OCI-M2 (cell line): ENCODE measurements around the gene CBLB.
A peak's percentile ranks its signal among the peaks of the same experiment; 100 is the strongest.

Source experiments
- DNase-seq: peaks from one replicate; lab custom pipeline; 2025; ENCODE audit not compliant: unreplicated experiment; lab: John Stamatoyannopoulos, UW

CBLB gene

GRCh38 chr3:105868742-105869530 is at the start of gene CBLB:
Gene CBLB (minus strand): TSS chr3:105869012. CDS start chr3:105867577, 1,435 bp downstream.
- DNase-seq: peak; percentile 80

GRCh38 chr3:105916767-105917166 is 48.0 kb upstream of the CBLB start:
- no peak for DNase-seq

DNA sequence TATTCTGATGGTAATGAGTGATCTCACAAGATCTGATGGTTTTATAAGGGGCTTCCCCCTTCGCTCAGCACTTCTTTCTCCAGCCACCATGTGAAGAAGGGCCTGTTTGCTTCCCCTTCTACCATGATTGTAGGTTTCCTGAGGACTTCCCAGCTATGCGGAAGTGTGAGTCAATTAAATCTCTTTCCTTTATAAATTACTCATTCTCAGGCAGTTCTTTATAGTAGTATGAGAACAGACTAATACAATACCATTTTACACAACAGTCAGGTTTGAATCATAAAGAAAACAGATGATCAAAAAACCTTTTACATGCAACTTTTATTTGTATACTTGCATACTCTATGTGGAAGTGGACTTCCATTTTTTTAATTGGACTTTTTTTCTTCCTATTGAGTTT is 46.7 kb upstream of the CBLB start:
- DNase-seq: no peak

DNA sequence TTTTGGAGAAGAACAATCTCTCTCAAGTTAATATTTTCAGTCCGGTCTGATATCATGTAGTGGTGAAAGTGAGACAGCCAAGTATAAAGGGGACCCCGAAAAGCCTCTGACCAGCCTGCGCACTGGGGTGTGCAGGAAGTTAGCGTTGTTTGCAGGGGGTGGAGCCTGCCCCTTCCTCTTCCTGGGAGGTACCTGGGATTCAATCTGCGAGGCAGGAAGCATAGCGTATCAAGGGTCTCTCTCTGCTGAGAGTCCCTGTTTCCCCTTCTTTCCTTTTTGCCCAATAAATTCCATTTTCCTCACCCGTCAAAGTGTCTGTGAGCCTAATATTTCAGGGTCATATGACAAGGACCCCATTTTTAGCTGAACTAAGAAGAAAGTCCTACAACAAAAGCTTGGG is 44.8 kb upstream of the CBLB start:
- no peak for DNase-seq

DNA sequence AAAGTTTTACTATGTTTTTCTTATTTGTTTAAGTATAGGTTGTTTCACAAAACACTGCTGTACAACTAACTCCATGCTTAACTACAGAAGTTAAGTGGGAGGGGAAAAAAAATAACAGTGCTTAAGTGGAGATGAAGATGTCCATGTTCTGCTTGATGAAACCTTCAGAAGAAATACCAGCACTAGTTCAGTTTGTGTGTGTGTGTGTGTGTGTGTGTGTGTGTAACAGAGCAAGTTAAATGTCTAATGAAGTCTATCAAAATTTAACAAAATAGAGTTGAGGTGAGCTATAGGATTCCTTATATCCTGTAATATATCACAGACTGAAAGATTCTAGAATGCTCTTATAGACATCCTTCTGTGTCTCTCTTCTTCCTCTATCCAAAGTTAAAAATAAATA is 44.1 kb upstream of the CBLB start:
- DNase-seq: no peak

- DNase-seq: no peak
These were observed 42.7 kb upstream of the CBLB start for GRCh38 chr3:105911496-105911895.

DNA sequence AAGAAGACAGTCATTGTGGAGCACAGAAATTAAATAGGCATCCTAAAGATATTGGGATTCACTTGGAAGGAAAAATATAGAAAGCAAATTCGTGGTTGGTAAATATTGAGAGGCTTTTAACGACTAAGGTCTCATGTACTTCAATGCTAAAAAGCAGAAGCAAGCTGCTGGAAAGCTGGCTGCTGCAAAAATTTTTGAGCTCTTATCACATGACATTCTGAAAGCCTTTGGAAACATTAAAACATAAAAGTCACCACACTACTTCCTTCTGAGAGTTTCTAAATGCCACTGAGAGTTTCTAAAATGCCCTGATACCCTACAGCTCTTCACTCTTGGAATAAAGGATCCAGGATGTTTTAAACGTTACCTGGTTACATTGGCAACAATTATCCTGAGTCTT is 39.0 kb upstream of the CBLB start:
- no peak for DNase-seq

- no peak for DNase-seq
These were observed 38.0 kb upstream of the CBLB start for GRCh38 chr3:105906836-105907235.

DNA sequence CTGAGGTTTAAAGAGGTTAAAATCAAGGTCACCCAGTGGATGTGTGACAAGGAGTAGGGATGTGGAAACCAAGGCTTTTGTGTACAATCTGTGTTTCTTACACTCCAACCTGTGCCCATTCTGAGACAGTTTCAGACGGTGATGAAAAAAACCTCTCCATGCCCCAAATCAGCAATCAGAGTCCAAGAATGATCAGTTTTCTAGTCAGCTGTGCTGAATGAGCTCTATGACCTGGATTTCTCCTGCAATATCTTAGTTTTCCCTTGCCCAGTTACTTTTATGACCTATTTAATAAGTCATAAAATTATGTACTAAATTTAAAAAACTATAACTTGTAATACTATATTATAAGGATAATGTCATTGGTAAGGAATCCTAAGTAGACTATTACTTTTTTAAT is 37.5 kb upstream of the CBLB start:
- no peak for DNase-seq

- no peak for DNase-seq
These were observed 36.5 kb upstream of the CBLB start for GRCh38 chr3:105905328-105905727.

DNA sequence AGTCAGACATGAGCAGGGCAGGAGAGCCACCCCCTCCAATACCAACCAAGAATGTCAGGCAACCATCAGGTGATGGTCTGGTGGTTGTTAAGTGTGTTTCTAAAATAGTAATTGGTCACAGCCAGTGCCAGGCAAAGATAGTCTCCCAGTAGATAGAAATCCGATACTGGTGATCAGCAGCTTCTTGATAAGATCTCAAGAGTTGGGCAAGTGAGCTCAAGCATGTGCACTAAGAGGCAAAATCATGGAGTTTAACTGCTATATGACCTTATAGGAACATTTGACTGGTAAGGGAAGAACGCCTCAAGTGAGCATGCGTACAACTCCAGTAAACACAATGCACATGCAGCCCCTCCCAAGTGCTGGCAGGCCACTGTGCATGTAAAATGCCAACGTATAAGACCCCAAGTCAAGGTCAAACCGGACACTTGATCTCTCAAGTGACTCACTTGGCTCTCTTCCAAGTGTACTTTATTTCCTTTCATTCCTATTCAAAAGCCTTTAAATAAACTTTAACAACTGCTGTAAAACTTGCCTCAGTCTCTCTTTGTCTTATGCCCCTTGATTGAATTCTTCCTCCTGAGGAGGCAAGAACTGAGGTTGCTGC is 36.0 kb upstream of the CBLB start:
- DNase-seq: no peak

DNA sequence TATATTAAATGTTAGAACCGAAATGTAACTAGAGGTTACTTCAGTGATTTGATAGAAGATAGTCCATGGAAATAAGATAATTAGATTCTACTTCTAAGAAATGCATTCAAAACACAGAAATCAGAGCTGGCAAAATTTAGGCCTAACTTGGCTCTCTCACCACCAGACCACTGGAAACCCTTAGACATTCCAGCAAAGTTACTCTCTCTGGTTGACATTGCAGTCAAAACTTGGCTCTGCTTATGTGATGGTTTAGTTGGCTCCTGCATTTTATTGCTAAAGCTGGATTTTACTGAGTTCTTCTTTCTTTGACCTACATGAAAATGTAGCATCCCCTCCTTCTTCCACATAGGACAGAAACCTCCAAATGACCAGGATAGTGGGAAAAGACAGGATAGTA is 35.4 kb upstream of the CBLB start:
- DNase-seq: no peak

GRCh38 chr3:105899516-105899915 is 30.7 kb upstream of the CBLB start:
- no peak for DNase-seq

GRCh38 chr3:105891101-105891500 is 22.3 kb upstream of the CBLB start:
- DNase-seq: no peak

GRCh38 chr3:105888621-105889579 is 20.1 kb upstream of the CBLB start:
- DNase-seq: no peak

DNA sequence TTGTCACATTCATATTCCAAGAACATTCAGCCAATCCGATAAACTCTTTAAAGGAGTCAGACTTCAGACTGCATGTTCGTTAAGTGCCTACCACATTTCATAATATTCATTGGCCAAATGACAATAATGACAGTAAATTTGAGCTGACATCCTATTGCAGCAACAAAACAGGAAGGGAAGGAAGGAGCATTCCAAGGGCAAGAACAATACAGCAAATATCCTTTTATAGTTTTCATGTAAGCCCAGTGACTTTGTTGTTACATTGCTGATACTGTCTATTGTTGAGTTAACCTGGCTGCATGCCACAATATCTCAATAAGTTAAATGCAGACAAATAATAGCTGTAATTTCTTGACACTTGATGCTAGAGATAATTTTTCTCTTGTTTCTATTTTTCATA is 16.4 kb upstream of the CBLB start:
- no peak for DNase-seq

DNA sequence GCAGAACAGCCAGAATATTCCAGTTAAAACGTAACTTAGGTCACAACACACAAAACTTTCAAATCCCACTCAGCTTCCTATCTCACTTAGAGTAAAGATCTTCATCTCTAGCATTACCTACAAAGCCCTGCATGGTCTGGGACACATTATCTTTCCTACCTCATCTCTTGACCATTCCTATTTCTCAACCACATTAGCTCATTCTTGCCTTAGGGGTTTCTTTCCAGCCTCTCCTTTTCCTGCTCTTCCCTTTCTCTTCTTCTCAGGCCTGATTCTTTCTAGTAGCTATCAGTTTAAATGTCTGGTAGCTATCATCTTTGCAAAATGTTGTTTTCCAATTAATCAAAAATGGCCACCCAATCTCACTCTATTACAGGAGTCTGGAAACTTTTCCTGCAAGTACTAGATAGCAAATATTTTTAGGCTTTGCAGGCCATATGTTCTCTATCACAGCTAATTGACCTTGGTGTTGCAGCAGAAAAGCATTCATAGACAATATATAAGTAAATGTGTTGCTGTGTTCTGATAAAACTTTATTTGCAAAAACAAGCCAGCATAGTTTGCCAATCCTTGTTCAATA is 15.1 kb upstream of the CBLB start:
- no peak for DNase-seq

DNA sequence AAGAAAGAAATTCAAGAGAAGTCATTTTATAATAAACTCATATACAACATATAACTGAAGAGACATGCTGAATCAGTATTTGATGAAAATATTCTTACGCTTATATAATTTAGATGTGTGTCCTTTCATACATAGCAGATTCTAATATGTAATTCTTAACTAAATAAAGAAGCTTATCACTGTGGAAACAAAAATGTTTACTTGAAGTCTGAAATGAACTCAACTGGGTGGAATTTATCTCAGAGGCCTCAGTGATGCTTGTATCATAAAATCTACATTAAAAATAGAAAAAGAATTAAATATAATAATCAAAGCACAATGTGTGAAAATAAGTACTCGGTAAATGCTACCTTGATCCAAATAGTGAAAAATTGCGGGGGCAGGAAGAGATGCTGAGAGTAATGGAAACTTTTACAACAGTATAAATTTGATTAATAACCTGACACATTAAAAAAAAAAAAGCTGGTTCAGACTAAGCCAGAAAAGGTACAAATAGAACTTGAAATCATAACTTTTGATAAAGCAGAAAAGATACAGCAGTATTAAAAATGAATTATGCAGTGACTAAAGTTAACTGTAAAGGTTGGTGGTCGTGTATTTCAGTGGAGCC is 12.0 kb upstream of the CBLB start:
- no peak for DNase-seq

DNA sequence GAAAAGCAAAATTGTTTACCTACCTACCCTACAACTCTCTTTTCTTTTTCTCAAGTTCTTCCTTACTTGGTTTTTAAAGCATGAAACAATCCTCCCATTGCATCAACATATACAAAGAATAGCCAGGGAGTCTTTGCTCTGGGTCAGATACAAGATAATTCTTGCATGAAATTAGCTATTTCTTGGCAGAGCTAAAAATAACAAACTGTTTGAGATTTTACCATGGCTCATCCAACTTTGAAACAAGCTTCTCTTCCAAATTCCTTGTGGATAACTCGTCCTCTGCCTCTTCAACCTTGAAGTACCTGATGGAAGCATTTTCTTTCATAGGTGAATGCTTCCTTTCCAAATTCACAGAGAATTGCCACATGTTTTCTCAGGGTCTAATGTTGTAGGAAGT is 9.2 kb upstream of the CBLB start:
- no peak for DNase-seq

DNA sequence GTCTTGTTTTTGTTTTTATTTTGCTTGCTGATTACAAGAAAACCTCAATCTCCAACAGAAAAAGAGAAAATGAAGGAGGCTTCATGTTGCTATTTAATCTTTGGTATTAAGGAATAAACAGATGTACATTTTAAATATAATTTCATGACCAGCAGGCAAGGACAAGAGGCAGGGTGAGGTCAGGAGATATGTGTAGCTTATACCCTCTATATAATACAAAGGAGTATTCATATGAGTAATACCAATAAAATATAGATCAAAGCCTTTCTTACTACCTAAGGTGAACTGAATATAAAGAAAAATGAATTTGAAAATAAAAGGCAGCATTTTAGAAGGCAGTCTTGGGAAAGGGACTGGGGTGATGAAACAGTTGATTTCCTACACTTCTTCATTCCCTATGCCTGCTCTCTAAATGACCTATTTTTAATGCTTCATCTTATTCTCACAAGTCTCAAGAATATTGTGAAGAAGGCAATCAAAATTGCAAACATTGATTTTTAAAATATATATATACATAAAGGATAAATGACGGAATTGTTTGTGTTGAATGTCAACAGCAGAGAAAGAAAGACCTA is 8.6 kb upstream of the CBLB start:
- no peak for DNase-seq
